IPS DF 6.9 (cell line): ENCODE results near the gene ANKLE1.
A peak's percentile ranks its signal among the peaks of the same experiment; 100 is the strongest.

Experiments used
- DNase-seq: peaks from one replicate; pipeline ENCODE4 v3.0.0-alpha.2; 2013; ENCODE audit warnings: low read depth, low spot score
- H3K27ac ChIP-seq: one replicate; pipeline ENCODE4 v1.5.1; 2013; ENCODE audit warnings: low read length, control low read depth
- H3K27me3 ChIP-seq: 2 replicates; pipeline ENCODE4 v1.6.1; 2013; ENCODE audit warnings: mild to moderate bottlenecking, low read length; ENCODE audit not compliant: control insufficient read depth, insufficient read depth
- H3K36me3 ChIP-seq: 2 replicates; pipeline ENCODE4 v1.6.1; 2013; ENCODE audit warnings: low read length; ENCODE audit not compliant: control insufficient read depth, insufficient read depth
- H3K4me1 ChIP-seq: 2 replicates; pipeline ENCODE4 v1.6.1; 2013; ENCODE audit warnings: low read length; ENCODE audit not compliant: control insufficient read depth, insufficient read depth
- H3K4me3 ChIP-seq: 2 replicates; pipeline ENCODE4 v1.5.1; 2013; ENCODE audit warnings: mild to moderate bottlenecking, low read length
- H3K9me3 ChIP-seq: 2 replicates; pipeline ENCODE4 v1.6.1; 2013; ENCODE audit warnings: low read length, inconsistent platforms; ENCODE audit not compliant: control insufficient read depth, insufficient read depth
- WGBS: extraction: QIAGEN DNeasy Blood & Tissue Kit; methylation state at CpG from one replicate; pipeline ENCODE4 v1.1.7; 2013; ENCODE audit warnings: mixed read lengths, missing lambda C conversion rate; ENCODE audit not compliant: insufficient read length, insufficient coverage; 5-methylcytosine and 5-hydroxymethylcytosine counted together

ANKLE1 gene, protein sequence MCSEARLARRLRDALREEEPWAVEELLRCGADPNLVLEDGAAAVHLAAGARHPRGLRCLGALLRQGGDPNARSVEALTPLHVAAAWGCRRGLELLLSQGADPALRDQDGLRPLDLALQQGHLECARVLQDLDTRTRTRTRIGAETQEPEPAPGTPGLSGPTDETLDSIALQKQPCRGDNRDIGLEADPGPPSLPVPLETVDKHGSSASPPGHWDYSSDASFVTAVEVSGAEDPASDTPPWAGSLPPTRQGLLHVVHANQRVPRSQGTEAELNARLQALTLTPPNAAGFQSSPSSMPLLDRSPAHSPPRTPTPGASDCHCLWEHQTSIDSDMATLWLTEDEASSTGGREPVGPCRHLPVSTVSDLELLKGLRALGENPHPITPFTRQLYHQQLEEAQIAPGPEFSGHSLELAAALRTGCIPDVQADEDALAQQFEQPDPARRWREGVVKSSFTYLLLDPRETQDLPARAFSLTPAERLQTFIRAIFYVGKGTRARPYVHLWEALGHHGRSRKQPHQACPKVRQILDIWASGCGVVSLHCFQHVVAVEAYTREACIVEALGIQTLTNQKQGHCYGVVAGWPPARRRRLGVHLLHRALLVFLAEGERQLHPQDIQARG

DNA sequence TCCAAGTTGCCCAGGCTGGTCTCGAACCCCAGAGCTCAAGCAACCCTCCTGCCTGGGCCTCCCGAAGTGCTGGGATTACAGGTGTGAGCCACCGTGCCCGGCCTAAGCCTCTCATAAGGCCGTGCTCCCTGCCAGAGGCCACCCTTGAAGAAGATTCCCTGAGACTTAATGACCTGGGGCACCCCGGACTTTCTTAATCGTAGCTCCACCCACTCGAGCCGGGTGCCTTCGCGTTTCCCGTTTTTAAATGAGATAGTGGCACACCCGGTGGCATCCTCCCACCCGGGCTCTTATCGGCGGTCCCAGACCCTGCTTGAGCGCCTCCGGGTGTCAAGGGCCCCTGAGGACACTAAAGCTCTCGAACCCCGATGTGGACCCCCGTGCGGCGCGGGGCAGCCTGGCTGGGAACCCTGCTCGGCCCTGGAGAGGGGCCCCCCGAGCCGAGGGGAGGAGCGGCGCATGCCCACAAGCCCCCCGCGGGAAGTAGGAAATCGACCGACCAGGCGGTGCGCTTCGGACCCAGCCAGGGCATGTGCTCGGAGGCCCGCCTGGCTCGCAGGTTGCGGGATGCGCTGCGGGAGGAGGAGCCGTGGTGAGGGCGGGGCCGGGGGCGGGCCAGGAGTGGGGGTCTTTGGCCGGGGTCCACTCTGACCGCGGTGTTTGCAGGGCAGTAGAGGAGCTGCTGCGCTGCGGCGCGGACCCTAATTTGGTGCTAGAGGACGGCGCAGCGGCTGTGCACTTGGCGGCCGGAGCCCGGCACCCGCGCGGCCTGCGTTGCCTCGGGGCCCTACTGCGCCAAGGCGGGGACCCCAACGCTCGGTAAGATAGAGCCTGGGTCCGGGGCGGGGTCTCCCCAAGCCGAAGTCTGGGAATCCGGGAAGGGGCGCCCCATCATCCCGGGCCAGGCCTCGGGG lies at the start of gene ANKLE1:
ANKLE1 (plus strand) TSS at position 511 of the 914 bp plus-strand sequence; CDS start at position 531, 20 bp downstream.
- DNase-seq, result no peak
- H3K4me1 ChIP-seq, result no peaks in the 10 kb centered on the region; the same call in 1 of the 2 replicates
- no CpG with 5 or more reads among the region's 75 CpGs for WGBS
- H3K9me3 ChIP-seq, result no peaks in the 10 kb centered on the region
- no peak within 1 kb of the TSS for H3K27ac ChIP-seq
- H3K4me3 ChIP-seq, result no peak within 1 kb of the TSS
- no peaks in the 10 kb centered on the region for H3K27me3 ChIP-seq
- peaks cover 13% of the 10 kb centered on the region for H3K36me3 ChIP-seq

- DNase-seq, result no peak
- Histone ChIP-seq H3K36me3 (peaks cover 11% of the 10 kb centered on the region), H3K4me3 (no peak overlapping the region), H3K4me1 (peaks cover 8% of the 10 kb centered on the region; the same call in 1 of the 2 replicates), H3K27ac (no peak overlapping the region), H3K9me3 (no peaks in the 10 kb centered on the region), H3K27me3 (no peaks in the 10 kb centered on the region)
- no CpG with 5 or more reads among the region's 25 CpGs for WGBS
Measured at GRCh38 chr19:17232258-17232657, 49.4 kb upstream of the ANKLE1 start.

DNA sequence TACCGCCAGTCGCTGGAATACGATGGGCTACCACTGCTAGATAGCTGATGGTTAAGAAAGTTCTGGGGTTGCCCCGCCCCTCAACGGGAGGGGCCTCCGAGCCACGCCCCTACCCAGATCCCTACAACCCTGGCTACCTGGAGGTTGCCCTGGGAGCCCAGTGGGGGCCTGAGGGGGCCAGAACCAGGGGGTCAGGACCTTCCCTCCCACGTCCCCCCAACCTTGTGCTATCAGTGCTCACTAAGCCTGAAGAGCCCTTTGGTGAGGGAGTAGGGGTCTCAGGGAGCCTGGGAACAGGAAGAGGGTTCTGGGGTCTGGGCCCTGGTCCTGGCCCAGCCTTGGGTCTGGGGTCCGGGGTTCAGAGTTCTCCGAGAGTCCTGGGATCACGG lies 46.8 kb upstream of the ANKLE1 start:
- no peak overlapping the region for H3K27ac ChIP-seq
- WGBS, result no CpG with 5 or more reads among the region's 11 CpGs
- H3K4me1 ChIP-seq, result peaks cover 6% of the 10 kb centered on the region; the same call in 1 of the 2 replicates
- DNase-seq, result no peak
- H3K4me3 ChIP-seq, result peak overlapping the region; percentile 84; the same call in 1 of the 2 replicates
- H3K36me3 ChIP-seq, result peaks cover 11% of the 10 kb centered on the region
- no peaks in the 10 kb centered on the region for H3K27me3 ChIP-seq
- no peaks in the 10 kb centered on the region for H3K9me3 ChIP-seq

- Histone ChIP-seq H3K9me3 (no peaks in the 10 kb centered on the region), H3K4me1 (peaks cover 6% of the 10 kb centered on the region; the same call in 1 of the 2 replicates), H3K4me3 (peak overlapping the region; percentile 84), H3K27ac (no peak overlapping the region), H3K27me3 (no peaks in the 10 kb centered on the region), H3K36me3 (peaks cover 11% of the 10 kb centered on the region)
- WGBS, result no CpG with 5 or more reads among the region's 80 CpGs
- no peak for DNase-seq
Measured at GRCh38 chr19:17235300-17235970, 46.3 kb upstream of the ANKLE1 start.

GRCh38 chr19:17235971-17236777 lies 45.5 kb upstream of the ANKLE1 start:
- Histone ChIP-seq H3K4me1 (peaks cover 6% of the 10 kb centered on the region; the same call in 1 of the 2 replicates), H3K36me3 (peaks cover 11% of the 10 kb centered on the region), H3K27me3 (no peaks in the 10 kb centered on the region), H3K9me3 (no peaks in the 10 kb centered on the region), H3K27ac (no peak overlapping the region), H3K4me3 (peak overlapping the region; percentile 84; the same call in 1 of the 2 replicates)
- WGBS, result no CpG with 5 or more reads among the region's 27 CpGs
- no peak for DNase-seq

- no peak overlapping the region for H3K4me3 ChIP-seq
- H3K36me3 ChIP-seq, result peaks cover 6% of the 10 kb centered on the region; the same call in 1 of the 2 replicates
- H3K9me3 ChIP-seq, result no peaks in the 10 kb centered on the region
- no peak for DNase-seq
- no peaks in the 10 kb centered on the region for H3K27me3 ChIP-seq
- no CpG with 5 or more reads among the region's 18 CpGs for WGBS
- H3K27ac ChIP-seq, result no peak overlapping the region
- peaks cover 6% of the 10 kb centered on the region; the same call in 1 of the 2 replicates for H3K4me1 ChIP-seq
Measured at GRCh38 chr19:17236811-17237543, 44.7 kb upstream of the ANKLE1 start.

DNA sequence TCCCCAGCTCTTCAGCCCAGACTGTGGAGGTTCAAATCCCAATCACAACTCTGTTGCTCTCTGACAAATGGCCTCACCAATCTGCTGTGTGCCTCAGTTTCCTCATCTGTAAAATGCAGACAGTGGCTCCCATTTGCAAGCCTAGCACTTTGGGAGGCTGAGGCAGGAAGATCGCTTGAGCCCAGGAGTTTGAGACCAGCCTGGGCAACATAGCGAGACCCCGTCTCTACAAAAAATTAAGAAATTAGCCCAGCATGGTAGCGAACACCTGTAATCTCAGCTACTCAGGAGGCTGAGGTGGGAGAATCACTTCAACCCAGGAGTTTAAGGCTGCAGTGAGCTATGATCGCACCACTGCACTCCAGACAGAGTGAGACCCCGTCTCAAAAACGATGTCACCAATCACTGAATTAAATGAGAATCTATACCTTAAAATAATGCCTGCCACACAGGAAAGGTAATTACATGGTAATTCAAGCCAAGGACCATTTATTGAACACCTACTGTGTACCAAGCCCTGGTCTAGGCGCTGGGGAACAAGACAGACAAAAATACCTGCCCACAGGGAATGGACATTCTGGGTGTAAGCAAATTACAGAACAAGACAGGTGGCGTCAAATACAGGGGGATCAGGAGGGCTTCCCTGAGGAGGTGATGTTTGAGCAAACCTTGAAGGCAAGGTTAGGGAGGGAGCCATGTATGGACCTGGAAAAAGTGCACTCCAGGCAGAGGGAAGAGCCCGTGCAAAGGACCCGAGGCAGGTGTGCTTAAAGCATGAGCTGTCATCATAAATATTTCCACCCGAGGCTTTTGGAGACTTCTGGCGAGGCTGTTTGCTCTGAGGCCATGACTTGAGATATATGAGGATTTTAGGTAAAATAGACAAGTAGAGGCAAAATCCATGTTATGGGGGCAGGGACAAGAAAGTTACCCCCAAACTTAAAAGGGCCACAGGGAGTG lies 43.7 kb upstream of the ANKLE1 start:
- WGBS, result no CpG with 5 or more reads among the region's 13 CpGs
- Histone ChIP-seq H3K36me3 (no peaks in the 10 kb centered on the region; the same call in 1 of the 2 replicates), H3K4me1 (peaks cover 8% of the 10 kb centered on the region), H3K4me3 (no peak overlapping the region), H3K9me3 (no peaks in the 10 kb centered on the region), H3K27ac (no peak overlapping the region), H3K27me3 (no peaks in the 10 kb centered on the region)
- DNase-seq, result no peak

GRCh38 chr19:17240062-17240752 lies 41.5 kb upstream of the ANKLE1 start:
- no peaks in the 10 kb centered on the region for H3K27me3 ChIP-seq
- no peaks in the 10 kb centered on the region; the same call in 1 of the 2 replicates for H3K36me3 ChIP-seq
- no CpG with 5 or more reads among the region's 24 CpGs for whole genome bisulfite sequencing
- H3K27ac ChIP-seq, result no peak overlapping the region
- H3K9me3 ChIP-seq, result no peaks in the 10 kb centered on the region
- DNase-seq, result no peak
- no peak overlapping the region for H3K4me3 ChIP-seq
- H3K4me1 ChIP-seq, result peaks cover 4% of the 10 kb centered on the region; the same call in 1 of the 2 replicates
